Body of pancreas (tissue), 4 donors: ENCODE results near the gene SPP1. TPM values are rescaled to one million over a fixed set of nuclear protein-coding genes. Genes with fewer than 3 reads are reported as not detected.

ENCODE experiments used
- ATAC-seq: fragments of 150-250 bp; one replicate; pipeline ENCODE4 v1.9.1; 2016
- DNase-seq, 4 donors: peaks; one replicate each; pipeline ENCODE4 v3.0.0-alpha.2; 2019
- H3K27ac ChIP-seq, 4 donors: fragments of 200-600 bp; sonication (generic); 1 replicate in 3 of 4; 2 replicates in 1 of 4; pipeline versions ENCODE4 v1.5.1 to v1.6.1; 2016 to 2019; ENCODE audit warnings: mild to moderate bottlenecking in 1 of 4, mixed read lengths in 1 of 4, moderate library complexity in 1 of 4
- H3K27me3 ChIP-seq, 2 donors: fragments of 200-600 bp; sonication (generic); one replicate each; pipeline ENCODE4 v1.6.0; 2016; ENCODE audit warnings: mild to moderate bottlenecking in 1 of 2
- H3K36me3 ChIP-seq, 2 donors: fragments of 200-600 bp; sonication (generic); replicated peaks in 1 of 2; 2 replicates each; pipeline ENCODE4 v1.5.1; 2016; ENCODE audit warnings: low read depth in 2 of 2; ENCODE audit not compliant: insufficient read depth in 1 of 2
- H3K4me1 ChIP-seq: fragments of 200-600 bp; sonication (generic); one replicate; pipeline ENCODE4 v1.6.0; 2016
- H3K4me3 ChIP-seq, 2 donors: fragments of 200-600 bp; sonication (generic); 1 replicate in 1 of 2; 2 replicates in 1 of 2; pipeline ENCODE4 v1.5.1; 2016 to 2019
- H3K9me3 ChIP-seq, 3 donors: fragments of 200-600 bp; sonication (generic); 1 replicate in 2 of 3; 2 replicates in 1 of 3; pipeline ENCODE4 v1.5.1; 2016
- CTCF ChIP-seq, 7 experiments: fragments of 450-650 bp in 4 of 7; fragments of 200-600 bp in 3 of 7; sonication (generic) in 3 of 7; IDR thresholded peaks; one replicate each; pipeline ENCODE4 v1.5.1; 2016 to 2019; ENCODE audit warnings: antibody characterized with exemption in 7 of 7
- POLR2A ChIP-seq, 3 donors: fragments of 450-650 bp; IDR thresholded peaks; one replicate each; pipeline ENCODE4 v1.6.1; 2016; ENCODE audit warnings: antibody characterized with exemption in 3 of 3, mild to moderate bottlenecking in 2 of 3
- WGBS, 2 donors: methylation state at CpG; one replicate each; pipeline ENCODE4 v1.1.5; 2017; 5-methylcytosine and 5-hydroxymethylcytosine counted together
- intact Hi-C: fragments of 100-400 bp; cut with DNase I; formaldehyde crosslinking; loops from one replicate; pipeline ENCODE4 v1.15.1; 2023
- total RNA-seq, 2 donors: library from RNA; depleted of rRNA; stranded (reverse); fragments of >200 nt; gene quantifications; one replicate each; pipeline ENCODE4 v1.1.0, GENCODE V29; 2016

The SPP1 gene
- total RNA-seq, 2 donors from 2014 or later: 62.8 to 154 TPM

- 58 to 59% methylated on average over 5 of the region's 5 CpGs for WGBS, 2 donors
- Histone ChIP-seq H3K4me1 (peaks cover 16% of the 10 kb centered on the region), H3K9me3 (no peaks in the 10 kb centered on the region), H3K27ac (peak overlapping the region in 3 of 4 donors; percentile 23 to 59 (median 44)), H3K36me3 (no peaks in the 10 kb centered on the region), H3K4me3 (peak overlapping the region in 1 of 2 donors; percentile 5), H3K27me3 (no peaks in the 10 kb centered on the region)
- no peak for TF ChIP-seq CTCF (IDR thresholded peaks at IDR 0.05)
- no peak for TF ChIP-seq POLR2A (IDR thresholded peaks at IDR 0.05)
- intact Hi-C loops: no loop called here
- ATAC-seq (no peak), DNase-seq (no peak)
Observed at GRCh38 chr4:87977521-87978278, 2.2 kb downstream of the SPP1 start.

- intact Hi-C loops: no loop called here
- 82 to 89% methylated on average over 1 of the region's 1 CpG for WGBS, 2 donors
- H3K4me3 ChIP-seq: no peak overlapping the region
Observed at GRCh38 chr4:87978681-87979080, 3.2 kb downstream of the SPP1 start.

GRCh38 chr4:87979810-87980209 lies 4.3 kb downstream of the SPP1 start:
- intact Hi-C loops: no loop called here
- 68 to 72% methylated on average over 1 of the region's 1 CpG for WGBS, 2 donors
- H3K4me1 ChIP-seq: peaks cover 2% of the 10 kb centered on the region
- H3K36me3 ChIP-seq: no peaks in the 10 kb centered on the region
- TF ChIP-seq POLR2A (IDR thresholded peaks at IDR 0.05) (no peak), CTCF (IDR thresholded peaks at IDR 0.05) (no peak)
- ATAC-seq: no peak
- no peak overlapping the region for H3K4me3 ChIP-seq
- DNase-seq: no peak
- no peak overlapping the region for H3K27ac ChIP-seq
- H3K9me3 ChIP-seq: no peaks in the 10 kb centered on the region
- no peaks in the 10 kb centered on the region for H3K27me3 ChIP-seq

More at GRCh38 chr4:87978681-87979080, 3.2 kb downstream of the SPP1 start:
- TF ChIP-seq CTCF (IDR thresholded peaks at IDR 0.05) (no peak), POLR2A (IDR thresholded peaks at IDR 0.05) (no peak)
- ATAC-seq (no peak), DNase-seq (no peak)
- Histone ChIP-seq H3K27me3 (no peaks in the 10 kb centered on the region), H3K4me1 (peaks cover 10% of the 10 kb centered on the region), H3K27ac (no peak overlapping the region), H3K36me3 (no peaks in the 10 kb centered on the region), H3K9me3 (no peaks in the 10 kb centered on the region)

- TF ChIP-seq POLR2A (IDR thresholded peaks at IDR 0.05) (no peak), CTCF (IDR thresholded peaks at IDR 0.05) (no peak)
- ATAC-seq: no peak
- no peak for DNase-seq
- intact Hi-C loops: no loop called here
- no peaks in the 10 kb centered on the region for H3K27me3 ChIP-seq
- 74% methylated on average over 8 of the region's 8 CpGs for WGBS, 2 donors
- H3K4me3 ChIP-seq: no peak overlapping the region
- H3K36me3 ChIP-seq: no peaks in the 10 kb centered on the region
- H3K27ac ChIP-seq: no peak overlapping the region
- no peaks in the 10 kb centered on the region for H3K4me1 ChIP-seq
- H3K9me3 ChIP-seq: no peaks in the 10 kb centered on the region
Observed at GRCh38 chr4:87981486-87981885, 6.0 kb downstream of the SPP1 start.

GRCh38 chr4:87982036-87982435 lies 6.5 kb downstream of the SPP1 start:
- intact Hi-C loops: no loop called here
- no peak for TF ChIP-seq CTCF (IDR thresholded peaks at IDR 0.05)
- TF ChIP-seq POLR2A (IDR thresholded peaks at IDR 0.05): no peak
- Histone ChIP-seq H3K27me3 (no peaks in the 10 kb centered on the region), H3K27ac (no peak overlapping the region), H3K4me3 (no peak overlapping the region), H3K36me3 (no peaks in the 10 kb centered on the region), H3K4me1 (no peaks in the 10 kb centered on the region), H3K9me3 (no peaks in the 10 kb centered on the region)
- DNase-seq (no peak), ATAC-seq (no peak)
- WGBS, 2 donors: 64 to 70% methylated on average over 1 of the region's 1 CpG
